Measurements from ENCODE around the gene TMEM37. TPM values are rescaled to one million over a fixed set of nuclear protein-coding genes. Genes with fewer than 3 reads are reported as not detected.

The TMEM37 gene
- total RNA-seq, 4 donors from 2014 or later, result 1.6 to 10.0 (median 7.7) TPM

- peaks cover 7% of the 10 kb centered on the region for H3K4me1 ChIP-seq
- no peaks in the 10 kb centered on the region for H3K27me3 ChIP-seq
- no peaks in the 10 kb centered on the region for H3K36me3 ChIP-seq
- H3K9me3 ChIP-seq, result no peaks in the 10 kb centered on the region
- H3K4me3 ChIP-seq, result no peak overlapping the region
- DNase-seq (ENCODE audit: low spot score in 2 of 2), result peak; percentile 75 to 81
- WGBS, result 26% methylated on average over 20 of the region's 20 CpGs
- no peak overlapping the region for H3K27ac ChIP-seq
- peak; percentile 85 to 96 for TF ChIP-seq CTCF (IDR thresholded peaks at IDR 0.05)
- TF ChIP-seq POLR2AphosphoS5 (IDR thresholded peaks at IDR 0.05), result no peak
Observed at GRCh38 chr2:119476301-119477112, 44.9 kb downstream of the TMEM37 start.

- Histone ChIP-seq H3K27ac (no peak overlapping the region), H3K4me3 (no peak overlapping the region), H3K36me3 (no peaks in the 10 kb centered on the region), H3K9me3 (no peaks in the 10 kb centered on the region), H3K27me3 (no peaks in the 10 kb centered on the region), H3K4me1 (peaks cover 7% of the 10 kb centered on the region)
- TF ChIP-seq POLR2AphosphoS5 (IDR thresholded peaks at IDR 0.05), result no peak
- DNase-seq (ENCODE audit: low spot score in 2 of 2), result peak; percentile 43 to 55
- WGBS, result 74% methylated on average over 9 of the region's 9 CpGs
Observed at GRCh38 chr2:119477113-119477505, 45.5 kb downstream of the TMEM37 start.

GRCh38 chr2:119478188-119478977 is 46.7 kb downstream of the TMEM37 start:
- Histone ChIP-seq H3K4me3 (no peak overlapping the region), H3K27ac (no peak overlapping the region), H3K36me3 (no peaks in the 10 kb centered on the region), H3K27me3 (no peaks in the 10 kb centered on the region), H3K9me3 (no peaks in the 10 kb centered on the region), H3K4me1 (peaks cover 7% of the 10 kb centered on the region)
- WGBS, result 90% methylated on average over 12 of the region's 12 CpGs
- DNase-seq (ENCODE audit: low spot score in 2 of 2), result peak; percentile 46 to 55
- TF ChIP-seq POLR2A (IDR thresholded peaks at IDR 0.05) (no peak), POLR2AphosphoS5 (IDR thresholded peaks at IDR 0.05) (no peak), CTCF (IDR thresholded peaks at IDR 0.05) (no peak), EP300 (IDR thresholded peaks at IDR 0.05) (no peak)

- no peak overlapping the region for H3K27ac ChIP-seq
- no peaks in the 10 kb centered on the region for H3K36me3 ChIP-seq
- peaks cover 7% of the 10 kb centered on the region for H3K4me1 ChIP-seq
- no peak for DNase-seq (ENCODE audit: low spot score in 2 of 2)
- H3K4me3 ChIP-seq, result no peak overlapping the region
- H3K9me3 ChIP-seq, result no peaks in the 10 kb centered on the region
- WGBS, result 92% methylated on average over 3 of the region's 3 CpGs
- no peaks in the 10 kb centered on the region for H3K27me3 ChIP-seq
- TF ChIP-seq POLR2AphosphoS5 (IDR thresholded peaks at IDR 0.05), result no peak
- no peak for TF ChIP-seq EP300 (IDR thresholded peaks at IDR 0.05)
- TF ChIP-seq POLR2A (IDR thresholded peaks at IDR 0.05), result no peak
- TF ChIP-seq CTCF (IDR thresholded peaks at IDR 0.05), result no peak
Observed at GRCh38 chr2:119478978-119479295, 47.3 kb downstream of the TMEM37 start.

GRCh38 chr2:119480184-119480583 is 48.5 kb downstream of the TMEM37 start:
- 91% methylated on average over 5 of the region's 5 CpGs for WGBS
- Histone ChIP-seq H3K36me3 (no peaks in the 10 kb centered on the region), H3K27me3 (no peaks in the 10 kb centered on the region), H3K27ac (no peak overlapping the region), H3K4me1 (peaks cover 7% of the 10 kb centered on the region), H3K9me3 (no peaks in the 10 kb centered on the region), H3K4me3 (no peak overlapping the region)
- no peak for TF ChIP-seq CTCF (IDR thresholded peaks at IDR 0.05)
- no peak for TF ChIP-seq EP300 (IDR thresholded peaks at IDR 0.05)
- TF ChIP-seq POLR2AphosphoS5 (IDR thresholded peaks at IDR 0.05), result no peak
- no peak for TF ChIP-seq POLR2A (IDR thresholded peaks at IDR 0.05)
- DNase-seq (ENCODE audit: low spot score in 2 of 2), result no peak
